ENCODE data around the gene CPEB4.

CPEB4 gene

GRCh38 chr5:173895401-173896165 is 7.4 kb downstream of the CPEB4 start:
- TF ChIP-seq, protein P1, sequence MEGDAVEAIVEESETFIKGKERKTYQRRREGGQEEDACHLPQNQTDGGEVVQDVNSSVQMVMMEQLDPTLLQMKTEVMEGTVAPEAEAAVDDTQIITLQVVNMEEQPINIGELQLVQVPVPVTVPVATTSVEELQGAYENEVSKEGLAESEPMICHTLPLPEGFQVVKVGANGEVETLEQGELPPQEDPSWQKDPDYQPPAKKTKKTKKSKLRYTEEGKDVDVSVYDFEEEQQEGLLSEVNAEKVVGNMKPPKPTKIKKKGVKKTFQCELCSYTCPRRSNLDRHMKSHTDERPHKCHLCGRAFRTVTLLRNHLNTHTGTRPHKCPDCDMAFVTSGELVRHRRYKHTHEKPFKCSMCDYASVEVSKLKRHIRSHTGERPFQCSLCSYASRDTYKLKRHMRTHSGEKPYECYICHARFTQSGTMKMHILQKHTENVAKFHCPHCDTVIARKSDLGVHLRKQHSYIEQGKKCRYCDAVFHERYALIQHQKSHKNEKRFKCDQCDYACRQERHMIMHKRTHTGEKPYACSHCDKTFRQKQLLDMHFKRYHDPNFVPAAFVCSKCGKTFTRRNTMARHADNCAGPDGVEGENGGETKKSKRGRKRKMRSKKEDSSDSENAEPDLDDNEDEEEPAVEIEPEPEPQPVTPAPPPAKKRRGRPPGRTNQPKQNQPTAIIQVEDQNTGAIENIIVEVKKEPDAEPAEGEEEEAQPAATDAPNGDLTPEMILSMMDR (IDR thresholded peaks at IDR 0.05; ENCODE audit: low read depth, low read length) = no peak
- H3K4me3 ChIP-seq (ENCODE audit: low read depth, low read length) = no peak overlapping the region

DNA sequence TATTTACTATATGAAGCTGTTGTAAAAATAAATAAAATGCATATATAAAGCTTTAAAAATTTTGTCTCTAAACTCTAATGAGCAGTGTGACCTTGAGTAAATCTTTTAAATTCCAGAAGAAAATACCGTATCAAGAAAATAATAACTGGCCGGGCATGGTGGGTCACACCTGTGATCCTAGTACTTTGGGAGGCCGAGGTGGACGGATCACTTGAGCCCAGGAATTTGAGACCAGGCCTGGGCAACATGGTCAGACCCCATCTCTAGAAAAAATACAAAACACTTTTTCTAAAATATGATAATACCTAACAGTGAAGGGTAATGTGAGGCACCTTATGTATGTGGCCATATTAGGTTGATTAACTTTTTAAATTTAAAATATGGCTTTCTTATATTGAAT is 8.5 kb downstream of the CPEB4 start:
- H3K4me3 ChIP-seq (ENCODE audit: low read depth, low read length) = no peak overlapping the region
- TF ChIP-seq, protein P1 (IDR thresholded peaks at IDR 0.05; ENCODE audit: low read depth, low read length) = no peak

DNA sequence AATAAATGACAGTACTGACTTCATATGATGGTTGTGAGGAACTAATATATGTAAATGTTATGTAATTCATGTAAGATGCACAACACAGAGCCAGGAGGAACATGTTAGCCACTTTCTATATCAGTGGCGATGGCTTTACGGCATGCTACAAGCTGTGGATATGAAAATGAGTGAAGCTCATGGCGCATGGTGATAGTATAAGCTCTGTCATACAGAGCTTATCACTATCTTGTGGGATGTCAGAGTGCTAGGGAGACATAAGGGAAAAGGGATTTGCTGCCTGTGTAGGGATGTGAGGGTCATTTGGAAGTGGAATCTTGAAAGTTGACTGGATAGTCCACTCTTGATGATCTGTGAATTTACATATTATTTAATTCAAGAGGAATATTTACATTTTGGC is 13.6 kb downstream of the CPEB4 start:
- TF ChIP-seq, protein P1 (IDR thresholded peaks at IDR 0.05; ENCODE audit: low read depth, low read length) = no peak
- H3K4me3 ChIP-seq (ENCODE audit: low read depth, low read length) = no peak overlapping the region

DNA sequence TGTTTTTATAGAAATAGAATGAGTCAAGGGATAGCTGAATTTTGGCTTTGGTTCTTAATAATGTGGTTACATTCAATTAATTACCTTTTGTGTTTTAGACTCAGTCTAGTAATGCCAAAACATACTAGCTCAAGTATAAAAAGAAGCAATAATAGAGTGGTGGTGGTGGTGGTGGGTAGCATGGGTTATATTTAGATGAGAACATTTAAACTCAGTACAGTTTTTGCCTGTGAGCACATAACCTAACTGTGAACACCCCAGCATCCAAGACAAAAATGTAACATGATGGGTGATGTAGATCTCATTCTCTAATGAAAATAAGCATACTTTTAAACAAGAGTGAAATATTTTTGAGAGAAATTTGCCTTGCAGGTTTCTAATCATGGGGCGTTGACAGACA is 14.2 kb downstream of the CPEB4 start:
- no peak overlapping the region for H3K4me3 ChIP-seq (ENCODE audit: low read depth, low read length)
- TF ChIP-seq, protein P1 (IDR thresholded peaks at IDR 0.05; ENCODE audit: low read depth, low read length) = no peak

- no peak overlapping the region for H3K4me3 ChIP-seq (ENCODE audit: low read depth, low read length)
- TF ChIP-seq, protein P1 (IDR thresholded peaks at IDR 0.05; ENCODE audit: low read depth, low read length) = no peak
Measured at GRCh38 chr5:173902743-173903142, 14.6 kb downstream of the CPEB4 start.

GRCh38 chr5:173903396-173904140 is 15.4 kb downstream of the CPEB4 start:
- TF ChIP-seq, protein P1 (IDR thresholded peaks at IDR 0.05; ENCODE audit: low read depth, low read length) = no peak

DNA sequence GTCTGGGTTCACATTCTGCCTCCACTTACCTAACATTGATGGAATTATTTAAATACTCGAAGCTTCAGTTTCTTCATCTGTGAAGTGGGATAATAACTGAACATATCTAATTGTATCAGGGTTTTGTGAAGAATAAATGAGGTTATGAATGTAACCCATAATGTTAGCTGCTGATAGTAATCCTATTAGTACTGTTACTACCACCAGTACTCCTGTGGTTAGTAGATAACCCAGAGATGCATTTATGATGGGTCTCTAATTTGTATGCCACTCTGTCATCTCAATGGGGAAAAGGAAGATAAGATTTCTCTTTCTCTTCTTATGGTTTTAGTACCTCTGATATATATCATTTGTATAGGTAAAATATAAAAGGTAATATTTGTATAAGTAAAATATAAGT is 16.0 kb downstream of the CPEB4 start:
- TF ChIP-seq, protein P1 (IDR thresholded peaks at IDR 0.05; ENCODE audit: low read depth, low read length) = no peak
- no peak overlapping the region for H3K4me3 ChIP-seq (ENCODE audit: low read depth, low read length)

More at GRCh38 chr5:173903396-173904140, 15.4 kb downstream of the CPEB4 start:
- no peak overlapping the region for H3K4me3 ChIP-seq (ENCODE audit: low read depth, low read length)

Data from WI38 (cell line).